K562 (cell line): ENCODE results near the gene AMIGO1. TPM values are rescaled to one million over a fixed set of nuclear protein-coding genes. Genes with fewer than 3 reads are reported as not detected.

ENCODE experiments used
- DNMT1 ChIP-seq: fragments of 450-650 bp; IDR thresholded peaks from 2 replicates; pipeline ENCODE4 v1.6.1; 2016; ENCODE audit warnings: antibody characterized with exemption, mild to moderate bottlenecking
- ESRRB ChIP-seq: fragments of 250-450 bp; sonication (Bioruptor Pico); IDR thresholded peaks from 2 replicates; pipeline ENCODE4 v1.5.0; 2020; ENCODE audit warnings: mild to moderate bottlenecking, moderate library complexity, borderline replicate concordance
- SMARCC2 ChIP-seq: fragments of 450-650 bp; IDR thresholded peaks from 2 replicates; pipeline ENCODE4 v1.6.1; 2017; ENCODE audit warnings: antibody characterized with exemption, moderate library complexity, mild to moderate bottlenecking, low read depth
- YY1 ChIP-seq, 3 experiments: IDR thresholded peaks; 2 replicates each; pipeline ENCODE4 v1.6.1; 2011; ENCODE audit warnings: low read length in 2 of 3, mild to moderate bottlenecking in 2 of 3, moderate library complexity in 2 of 3, borderline replicate concordance in 1 of 3, control low read depth in 1 of 3, low read depth in 1 of 3; ENCODE audit not compliant: insufficient read depth in 3 of 3, insufficient replicate concordance in 2 of 3, control insufficient read depth in 1 of 3, insufficient read length in 1 of 3; ENCODE audit errors: extremely low read depth in 1 of 3
- polyA plus RNA-seq, 8 experiments: library from polyadenylated mRNA; depleted of rRNA in 4 of 8; stranded (reverse) in 5 of 8; unstranded in 3 of 8; fragments of >200 nt; fragmentation: Nextera tagmentation in 2 of 8; fragmentation: Illumina TruSeq in 1 of 8; extraction: Ambion mirVana in 2 of 8; extraction: Trizol in 1 of 8; gene quantifications; 2 replicates each; pipeline versions ENCODE4 v1.2.1 to v1.2.3, GENCODE V29; 2011 to 2014; ENCODE audit warnings: inconsistent platforms in 1 of 8, missing spikeins in 1 of 8
- total RNA-seq, 7 experiments: library from RNA; depleted of rRNA in 6 of 7; stranded (reverse); fragments of >200 nt in 6 of 7; fragmentation: Illumina TruSeq in 2 of 7; extraction: Trizol in 2 of 7; gene quantifications; 2 replicates each; pipeline versions ENCODE4 v1.2.1 to v1.2.3, GENCODE V29; 2011 to 2021; ENCODE audit warnings: low replicate concordance in 1 of 7
- TF ChIP-seq, protein P1 (sequence below): fragments of 450-650 bp; IDR thresholded peaks from 2 replicates; pipeline ENCODE4 v1.6.1; 2016; ENCODE audit warnings: mild to moderate bottlenecking, moderate library complexity
- TF ChIP-seq, protein P2 (sequence below): fragments of 450-650 bp; IDR thresholded peaks from 2 replicates; pipeline ENCODE4 v1.6.1; 2018; ENCODE audit not compliant: partially characterized antibody
- TF ChIP-seq, protein P3 (sequence below): sonication (generic); formaldehyde crosslinking; IDR thresholded peaks from 2 replicates; pipeline ENCODE4 v1.8.1; 2023; ENCODE audit warnings: mild to moderate bottlenecking, missing genetic modification reagents

AMIGO1 gene
- total and polyA plus RNA-seq, 9 of the 15 experiments (the other 6 are each of a cell fraction or from before 2014, with no cell fraction given) = 0.24 to 1.0 (median 0.54) TPM

- TF ChIP-seq, protein P1, sequence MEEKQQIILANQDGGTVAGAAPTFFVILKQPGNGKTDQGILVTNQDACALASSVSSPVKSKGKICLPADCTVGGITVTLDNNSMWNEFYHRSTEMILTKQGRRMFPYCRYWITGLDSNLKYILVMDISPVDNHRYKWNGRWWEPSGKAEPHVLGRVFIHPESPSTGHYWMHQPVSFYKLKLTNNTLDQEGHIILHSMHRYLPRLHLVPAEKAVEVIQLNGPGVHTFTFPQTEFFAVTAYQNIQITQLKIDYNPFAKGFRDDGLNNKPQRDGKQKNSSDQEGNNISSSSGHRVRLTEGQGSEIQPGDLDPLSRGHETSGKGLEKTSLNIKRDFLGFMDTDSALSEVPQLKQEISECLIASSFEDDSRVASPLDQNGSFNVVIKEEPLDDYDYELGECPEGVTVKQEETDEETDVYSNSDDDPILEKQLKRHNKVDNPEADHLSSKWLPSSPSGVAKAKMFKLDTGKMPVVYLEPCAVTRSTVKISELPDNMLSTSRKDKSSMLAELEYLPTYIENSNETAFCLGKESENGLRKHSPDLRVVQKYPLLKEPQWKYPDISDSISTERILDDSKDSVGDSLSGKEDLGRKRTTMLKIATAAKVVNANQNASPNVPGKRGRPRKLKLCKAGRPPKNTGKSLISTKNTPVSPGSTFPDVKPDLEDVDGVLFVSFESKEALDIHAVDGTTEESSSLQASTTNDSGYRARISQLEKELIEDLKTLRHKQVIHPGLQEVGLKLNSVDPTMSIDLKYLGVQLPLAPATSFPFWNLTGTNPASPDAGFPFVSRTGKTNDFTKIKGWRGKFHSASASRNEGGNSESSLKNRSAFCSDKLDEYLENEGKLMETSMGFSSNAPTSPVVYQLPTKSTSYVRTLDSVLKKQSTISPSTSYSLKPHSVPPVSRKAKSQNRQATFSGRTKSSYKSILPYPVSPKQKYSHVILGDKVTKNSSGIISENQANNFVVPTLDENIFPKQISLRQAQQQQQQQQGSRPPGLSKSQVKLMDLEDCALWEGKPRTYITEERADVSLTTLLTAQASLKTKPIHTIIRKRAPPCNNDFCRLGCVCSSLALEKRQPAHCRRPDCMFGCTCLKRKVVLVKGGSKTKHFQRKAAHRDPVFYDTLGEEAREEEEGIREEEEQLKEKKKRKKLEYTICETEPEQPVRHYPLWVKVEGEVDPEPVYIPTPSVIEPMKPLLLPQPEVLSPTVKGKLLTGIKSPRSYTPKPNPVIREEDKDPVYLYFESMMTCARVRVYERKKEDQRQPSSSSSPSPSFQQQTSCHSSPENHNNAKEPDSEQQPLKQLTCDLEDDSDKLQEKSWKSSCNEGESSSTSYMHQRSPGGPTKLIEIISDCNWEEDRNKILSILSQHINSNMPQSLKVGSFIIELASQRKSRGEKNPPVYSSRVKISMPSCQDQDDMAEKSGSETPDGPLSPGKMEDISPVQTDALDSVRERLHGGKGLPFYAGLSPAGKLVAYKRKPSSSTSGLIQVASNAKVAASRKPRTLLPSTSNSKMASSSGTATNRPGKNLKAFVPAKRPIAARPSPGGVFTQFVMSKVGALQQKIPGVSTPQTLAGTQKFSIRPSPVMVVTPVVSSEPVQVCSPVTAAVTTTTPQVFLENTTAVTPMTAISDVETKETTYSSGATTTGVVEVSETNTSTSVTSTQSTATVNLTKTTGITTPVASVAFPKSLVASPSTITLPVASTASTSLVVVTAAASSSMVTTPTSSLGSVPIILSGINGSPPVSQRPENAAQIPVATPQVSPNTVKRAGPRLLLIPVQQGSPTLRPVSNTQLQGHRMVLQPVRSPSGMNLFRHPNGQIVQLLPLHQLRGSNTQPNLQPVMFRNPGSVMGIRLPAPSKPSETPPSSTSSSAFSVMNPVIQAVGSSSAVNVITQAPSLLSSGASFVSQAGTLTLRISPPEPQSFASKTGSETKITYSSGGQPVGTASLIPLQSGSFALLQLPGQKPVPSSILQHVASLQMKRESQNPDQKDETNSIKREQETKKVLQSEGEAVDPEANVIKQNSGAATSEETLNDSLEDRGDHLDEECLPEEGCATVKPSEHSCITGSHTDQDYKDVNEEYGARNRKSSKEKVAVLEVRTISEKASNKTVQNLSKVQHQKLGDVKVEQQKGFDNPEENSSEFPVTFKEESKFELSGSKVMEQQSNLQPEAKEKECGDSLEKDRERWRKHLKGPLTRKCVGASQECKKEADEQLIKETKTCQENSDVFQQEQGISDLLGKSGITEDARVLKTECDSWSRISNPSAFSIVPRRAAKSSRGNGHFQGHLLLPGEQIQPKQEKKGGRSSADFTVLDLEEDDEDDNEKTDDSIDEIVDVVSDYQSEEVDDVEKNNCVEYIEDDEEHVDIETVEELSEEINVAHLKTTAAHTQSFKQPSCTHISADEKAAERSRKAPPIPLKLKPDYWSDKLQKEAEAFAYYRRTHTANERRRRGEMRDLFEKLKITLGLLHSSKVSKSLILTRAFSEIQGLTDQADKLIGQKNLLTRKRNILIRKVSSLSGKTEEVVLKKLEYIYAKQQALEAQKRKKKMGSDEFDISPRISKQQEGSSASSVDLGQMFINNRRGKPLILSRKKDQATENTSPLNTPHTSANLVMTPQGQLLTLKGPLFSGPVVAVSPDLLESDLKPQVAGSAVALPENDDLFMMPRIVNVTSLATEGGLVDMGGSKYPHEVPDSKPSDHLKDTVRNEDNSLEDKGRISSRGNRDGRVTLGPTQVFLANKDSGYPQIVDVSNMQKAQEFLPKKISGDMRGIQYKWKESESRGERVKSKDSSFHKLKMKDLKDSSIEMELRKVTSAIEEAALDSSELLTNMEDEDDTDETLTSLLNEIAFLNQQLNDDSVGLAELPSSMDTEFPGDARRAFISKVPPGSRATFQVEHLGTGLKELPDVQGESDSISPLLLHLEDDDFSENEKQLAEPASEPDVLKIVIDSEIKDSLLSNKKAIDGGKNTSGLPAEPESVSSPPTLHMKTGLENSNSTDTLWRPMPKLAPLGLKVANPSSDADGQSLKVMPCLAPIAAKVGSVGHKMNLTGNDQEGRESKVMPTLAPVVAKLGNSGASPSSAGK = no peak
- TF ChIP-seq, protein P2, sequence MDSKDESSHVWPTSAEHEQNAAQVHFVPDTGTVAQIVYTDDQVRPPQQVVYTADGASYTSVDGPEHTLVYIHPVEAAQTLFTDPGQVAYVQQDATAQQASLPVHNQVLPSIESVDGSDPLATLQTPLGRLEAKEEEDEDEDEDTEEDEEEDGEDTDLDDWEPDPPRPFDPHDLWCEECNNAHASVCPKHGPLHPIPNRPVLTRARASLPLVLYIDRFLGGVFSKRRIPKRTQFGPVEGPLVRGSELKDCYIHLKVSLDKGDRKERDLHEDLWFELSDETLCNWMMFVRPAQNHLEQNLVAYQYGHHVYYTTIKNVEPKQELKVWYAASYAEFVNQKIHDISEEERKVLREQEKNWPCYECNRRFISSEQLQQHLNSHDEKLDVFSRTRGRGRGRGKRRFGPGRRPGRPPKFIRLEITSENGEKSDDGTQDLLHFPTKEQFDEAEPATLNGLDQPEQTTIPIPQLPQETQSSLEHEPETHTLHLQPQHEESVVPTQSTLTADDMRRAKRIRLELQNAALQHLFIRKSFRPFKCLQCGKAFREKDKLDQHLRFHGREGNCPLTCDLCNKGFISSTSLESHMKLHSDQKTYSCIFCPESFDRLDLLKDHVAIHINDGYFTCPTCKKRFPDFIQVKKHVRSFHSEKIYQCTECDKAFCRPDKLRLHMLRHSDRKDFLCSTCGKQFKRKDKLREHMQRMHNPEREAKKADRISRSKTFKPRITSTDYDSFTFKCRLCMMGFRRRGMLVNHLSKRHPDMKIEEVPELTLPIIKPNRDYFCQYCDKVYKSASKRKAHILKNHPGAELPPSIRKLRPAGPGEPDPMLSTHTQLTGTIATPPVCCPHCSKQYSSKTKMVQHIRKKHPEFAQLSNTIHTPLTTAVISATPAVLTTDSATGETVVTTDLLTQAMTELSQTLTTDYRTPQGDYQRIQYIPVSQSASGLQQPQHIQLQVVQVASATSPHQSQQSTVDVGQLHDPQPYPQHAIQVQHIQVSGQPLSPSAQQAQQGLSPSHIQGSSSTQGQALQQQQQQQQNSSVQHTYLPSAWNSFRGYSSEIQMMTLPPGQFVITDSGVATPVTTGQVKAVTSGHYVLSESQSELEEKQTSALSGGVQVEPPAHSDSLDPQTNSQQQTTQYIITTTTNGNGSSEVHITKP = no peak
- TF ChIP-seq YY1 (IDR thresholded peaks at IDR 0.05; ENCODE audit: borderline replicate concordance in 1 of 3, control insufficient read depth in 1 of 3, extremely low read depth in 1 of 3, insufficient read depth in 3 of 3, insufficient read length in 1 of 3, insufficient replicate concordance in 2 of 3, low read depth in 1 of 3, low read length in 2 of 3) (no peak), SMARCC2 (no peak), ESRRB (no peak), DNMT1 (no peak)
- TF ChIP-seq, protein P3, sequence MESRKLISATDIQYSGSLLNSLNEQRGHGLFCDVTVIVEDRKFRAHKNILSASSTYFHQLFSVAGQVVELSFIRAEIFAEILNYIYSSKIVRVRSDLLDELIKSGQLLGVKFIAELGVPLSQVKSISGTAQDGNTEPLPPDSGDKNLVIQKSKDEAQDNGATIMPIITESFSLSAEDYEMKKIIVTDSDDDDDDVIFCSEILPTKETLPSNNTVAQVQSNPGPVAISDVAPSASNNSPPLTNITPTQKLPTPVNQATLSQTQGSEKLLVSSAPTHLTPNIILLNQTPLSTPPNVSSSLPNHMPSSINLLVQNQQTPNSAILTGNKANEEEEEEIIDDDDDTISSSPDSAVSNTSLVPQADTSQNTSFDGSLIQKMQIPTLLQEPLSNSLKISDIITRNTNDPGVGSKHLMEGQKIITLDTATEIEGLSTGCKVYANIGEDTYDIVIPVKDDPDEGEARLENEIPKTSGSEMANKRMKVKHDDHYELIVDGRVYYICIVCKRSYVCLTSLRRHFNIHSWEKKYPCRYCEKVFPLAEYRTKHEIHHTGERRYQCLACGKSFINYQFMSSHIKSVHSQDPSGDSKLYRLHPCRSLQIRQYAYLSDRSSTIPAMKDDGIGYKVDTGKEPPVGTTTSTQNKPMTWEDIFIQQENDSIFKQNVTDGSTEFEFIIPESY (CRISPR knock-in tag) = no peak
Measured at GRCh38 chr1:109467301-109467777, 42.2 kb downstream of the AMIGO1 start (continued).
